Aortic smooth muscle cell (primary cell): ENCODE data around the gene GLT8D1. TPM values are rescaled to one million over a fixed set of nuclear protein-coding genes. Genes with fewer than 3 reads are reported as not detected.

Experiments
- total RNA-seq: library from RNA; depleted of rRNA; stranded (reverse); fragments of >200 nt; gene quantifications from 2 replicates; pipeline ENCODE4 v1.2.3, GENCODE V29; 2014

GLT8D1 gene, protein sequence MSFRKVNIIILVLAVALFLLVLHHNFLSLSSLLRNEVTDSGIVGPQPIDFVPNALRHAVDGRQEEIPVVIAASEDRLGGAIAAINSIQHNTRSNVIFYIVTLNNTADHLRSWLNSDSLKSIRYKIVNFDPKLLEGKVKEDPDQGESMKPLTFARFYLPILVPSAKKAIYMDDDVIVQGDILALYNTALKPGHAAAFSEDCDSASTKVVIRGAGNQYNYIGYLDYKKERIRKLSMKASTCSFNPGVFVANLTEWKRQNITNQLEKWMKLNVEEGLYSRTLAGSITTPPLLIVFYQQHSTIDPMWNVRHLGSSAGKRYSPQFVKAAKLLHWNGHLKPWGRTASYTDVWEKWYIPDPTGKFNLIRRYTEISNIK
- total RNA-seq = 120 and 126 TPM in 2 replicates

DNA sequence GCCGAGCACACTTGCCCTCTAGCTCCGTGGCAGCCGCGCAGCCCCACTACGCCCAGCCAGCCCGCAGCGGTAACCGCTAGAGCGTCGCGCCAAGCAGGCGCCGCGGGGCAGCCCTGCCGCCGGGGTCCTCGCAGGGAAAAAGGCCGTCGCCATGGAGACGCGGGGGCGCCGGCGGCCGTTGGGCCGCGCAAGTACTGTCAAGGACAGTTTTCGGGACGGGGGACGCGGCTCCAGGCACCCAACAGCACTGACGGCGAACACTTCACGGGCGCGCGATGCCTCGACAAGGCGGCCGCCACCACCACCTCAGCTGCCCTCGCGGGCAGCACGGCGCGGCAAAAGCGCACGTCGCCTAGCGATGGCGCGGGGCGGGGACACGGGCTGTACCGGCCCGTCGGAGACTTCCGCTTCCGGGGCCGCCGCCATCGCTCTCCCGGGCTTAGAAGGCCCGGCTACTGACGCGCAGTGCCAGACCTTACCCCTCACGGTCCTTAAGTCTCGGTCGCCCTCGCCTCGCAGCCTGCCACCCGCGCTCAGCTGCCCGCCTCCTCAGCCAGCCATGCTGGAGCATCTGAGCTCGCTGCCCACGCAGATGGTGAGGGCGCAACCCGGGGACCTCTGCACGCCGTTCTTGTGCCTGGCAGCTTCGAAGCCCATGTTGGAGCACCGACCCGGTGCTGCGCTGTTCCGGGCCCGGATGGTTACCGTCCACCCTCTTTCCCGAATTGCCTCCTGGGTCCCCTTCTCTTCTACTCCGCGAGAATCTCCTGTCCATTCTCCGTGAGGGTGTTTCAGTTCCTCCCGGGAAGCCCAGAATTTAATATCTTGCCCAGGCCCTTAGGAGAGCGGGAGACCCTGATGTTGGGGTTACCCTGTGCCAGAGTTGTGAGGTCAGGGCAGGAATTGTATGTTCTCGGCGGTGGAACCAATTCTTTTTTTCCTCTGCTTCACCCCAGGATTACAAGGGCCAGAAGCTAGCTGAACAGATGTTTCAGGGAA lies at the start of gene GLT8D1, which contains the start of gene SPCS1:
Gene GLT8D1 (minus strand): TSS at position 104 of the 999 bp plus-strand sequence. CDS start 5,331 bp downstream, outside the sequence.
Gene SPCS1 (plus strand): TSS at position 419 of the 999 bp plus-strand sequence. CDS start 141 bp downstream, at position 560.

DNA sequence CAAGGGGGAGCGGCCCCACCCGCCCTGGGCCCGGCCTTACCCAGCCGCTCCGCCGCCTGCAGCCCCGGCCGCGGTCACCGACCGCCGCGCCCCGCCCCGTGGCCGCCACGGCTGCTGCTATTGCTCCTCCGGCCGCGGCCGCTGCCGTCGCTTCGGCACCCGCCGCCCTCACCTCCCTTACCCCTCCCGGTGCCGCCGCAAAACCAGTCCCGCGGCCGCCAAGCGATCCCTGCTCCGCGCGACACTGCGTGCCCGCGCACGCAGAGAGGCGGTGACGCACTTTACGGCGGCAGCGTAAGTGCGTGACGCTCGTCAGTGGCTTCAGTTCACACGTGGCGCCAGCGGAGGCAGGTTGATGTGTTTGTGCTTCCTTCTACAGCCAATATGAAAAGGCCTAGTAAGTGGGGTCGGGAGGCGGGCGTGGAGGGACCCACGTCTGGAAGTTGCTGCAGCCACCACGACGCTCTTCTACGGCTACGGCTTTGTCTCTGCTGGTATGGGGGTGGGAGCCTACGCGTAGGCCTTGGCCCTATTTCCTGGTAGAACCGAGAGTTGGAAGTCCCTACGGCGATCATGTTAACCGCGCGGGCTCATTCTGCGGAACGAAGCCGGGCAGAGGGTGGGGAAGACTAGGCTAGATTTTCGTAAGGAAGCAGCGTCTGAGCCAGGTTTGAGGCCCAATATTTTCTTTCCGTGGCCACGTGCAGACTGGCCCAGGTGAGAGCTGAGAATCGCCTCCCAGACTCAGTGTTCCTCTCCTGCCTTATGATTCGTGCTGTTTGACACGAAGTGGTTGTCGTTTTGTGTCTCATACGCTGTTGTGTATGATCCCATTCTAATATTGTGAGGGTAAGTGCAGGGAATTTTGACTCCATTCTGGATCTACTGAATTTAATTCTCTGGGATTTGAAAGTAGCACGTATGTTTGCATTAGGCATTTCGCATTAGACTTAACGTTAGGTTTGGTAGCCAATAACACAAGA lies 19.6 kb downstream of the GLT8D1 start, which contains the start of the genes GNL3 and PBRM1:
Gene GNL3 (plus strand): TSS at position 324 of the 983 bp plus-strand sequence. CDS start 61 bp downstream, at position 385.
Gene PBRM1 (minus strand): TSS at position 205 of the 983 bp plus-strand sequence.

Other genes with a start within 250 kb of the GLT8D1 start
- gene STAB1, start 210.5 kb downstream of the GLT8D1 start, total RNA-seq = 2.5 and 6.5 TPM in 2 replicates
- 47.2 and 59.3 TPM in 2 replicates for gene NT5DC2, start 171.9 kb downstream of the GLT8D1 start, total RNA-seq
- gene UQCC5, start 169.2 kb downstream of the GLT8D1 start, total RNA-seq = 6.7 and 12.0 TPM in 2 replicates
- gene PBRM1, start 19.9 kb downstream of the GLT8D1 start, total RNA-seq = 56.4 and 66.8 TPM in 2 replicates
- 100 and 106 TPM in 2 replicates for gene GNL3, start 19.8 kb downstream of the GLT8D1 start, total RNA-seq
- 51.5 and 52.5 TPM in 2 replicates for gene SPCS1, start 315 bp upstream of the GLT8D1 start, total RNA-seq
- 34.1 and 38.2 TPM in 2 replicates for gene NEK4, start 65.1 kb upstream of the GLT8D1 start, total RNA-seq
- gene ITIH1, start 71.8 kb upstream of the GLT8D1 start, total RNA-seq = 0.40 and 0.56 TPM in 2 replicates
- 1.1 and 2.8 TPM in 2 replicates for gene ITIH3, start 89.0 kb upstream of the GLT8D1 start, total RNA-seq
- 2.6 and 4.8 TPM in 2 replicates for gene ITIH4, start 124.9 kb upstream of the GLT8D1 start, total RNA-seq
- not detected in 2 replicates for gene MUSTN1, start 129.2 kb upstream of the GLT8D1 start, total RNA-seq
- 15.8 and 16.5 TPM in 2 replicates for gene STIMATE, start 191.8 kb upstream of the GLT8D1 start, total RNA-seq